K562 (cell line): ENCODE results near the gene ABHD5. TPM values are rescaled to one million over a fixed set of nuclear protein-coding genes. Genes with fewer than 3 reads are reported as not detected.

Source experiments
- ATAC-seq: fragments of 200-7000 bp; cut with Tn5 transposase; 3 replicates; pipeline ENCODE4 v1.9.1; 2020; ENCODE audit warnings: moderate library complexity
- BruUV-seq: library from RNA; stranded (reverse); fragments of 400-500 nt; replicated peaks from 2 replicates; lab custom pipeline; 2021; lab: Mats Ljungman, UMichigan
- CTCF ChIA-PET: fragments of 300-600 bp; formaldehyde crosslinking; extraction: SDS; loops from one replicate; lab custom pipeline; 2021; ENCODE audit warnings: low intra/inter-chr PET ratio; lab: Yijun Ruan, JAX
- POLR2A ChIA-PET: fragments of 300-600, 350-650 bp; sonication (Branson Sonifier 250); formaldehyde crosslinking; extraction: SDS; loops from one replicate; lab custom pipeline; 2021; ENCODE audit warnings: antibody characterized with exemption, inconsistent platforms; lab: Yijun Ruan, JAX
- DNase-seq, 4 experiments: peaks; one replicate each; pipeline versions ENCODE4 v3.0.0 to v3.0.0-alpha.2; 2011 to 2018; ENCODE audit warnings: low spot score in 3 of 4, mixed read lengths in 3 of 4; ENCODE audit errors: extremely low read depth in 1 of 4
- FAIRE-seq: peaks from 2 replicates; lab custom pipeline; 2011; peaks lifted over from hg19 to GRCh38; lab: Jason Lieb, UNC
- H2AFZ ChIP-seq: 2 replicates; pipeline ENCODE4 v1.6.0; 2011; ENCODE audit warnings: low read depth, low read length, control low read depth, inconsistent platforms
- H3K27ac ChIP-seq: fragments of 200-600 bp; 3 replicates; pipeline ENCODE4 v1.8.0; 2011; ENCODE audit warnings: low read depth, mild to moderate bottlenecking, control low read depth, inconsistent platforms, low read length, moderate library complexity, mixed read lengths; ENCODE audit errors: extremely low read depth
- H3K27me3 ChIP-seq, 2 experiments: fragments of 300-600 bp in 1 of 2; 2 replicates in 1 of 2; 3 replicates in 1 of 2; pipeline versions ENCODE4 v1.6.0 to v1.8.0; 2011; ENCODE audit warnings: inconsistent platforms in 2 of 2, low read length in 2 of 2, mild to moderate bottlenecking in 1 of 2, mixed read lengths in 1 of 2, moderate library complexity in 1 of 2; ENCODE audit not compliant: control insufficient read depth in 2 of 2, insufficient read depth in 2 of 2
- H3K36me3 ChIP-seq: fragments of 300-600 bp; 3 replicates; pipeline ENCODE4 v1.8.0; 2011; ENCODE audit warnings: mild to moderate bottlenecking, low read length, inconsistent platforms; ENCODE audit not compliant: control insufficient read depth, insufficient read depth
- H3K4me1 ChIP-seq, 2 experiments: fragments of 200-600 bp in 1 of 2; replicated peaks in 1 of 2; 2 replicates in 1 of 2; 3 replicates in 1 of 2; pipeline versions ENCODE4 v1.5.1 to v1.8.0; 2011; ENCODE audit warnings: inconsistent platforms in 2 of 2, low read length in 2 of 2, mild to moderate bottlenecking in 1 of 2, mixed read lengths in 1 of 2, moderate library complexity in 1 of 2; ENCODE audit not compliant: control insufficient read depth in 2 of 2, insufficient read depth in 2 of 2
- H3K4me2 ChIP-seq: 2 replicates; pipeline ENCODE4 v1.6.1; 2011; ENCODE audit warnings: low read length, control low read depth, inconsistent platforms, mixed read lengths; ENCODE audit not compliant: insufficient read depth
- H3K4me3 ChIP-seq: fragments of 200-600 bp; sonication (generic), shearing (Covaris generic); 2 replicates; pipeline ENCODE4 v1.5.1; 2016; ENCODE audit warnings: control low read depth, inconsistent platforms
- H3K79me2 ChIP-seq: fragments of 200-600 bp; 3 replicates; pipeline ENCODE4 v1.8.0; 2011; ENCODE audit warnings: low read length, inconsistent platforms; ENCODE audit not compliant: control insufficient read depth, insufficient read depth
- H3K9ac ChIP-seq, 2 experiments: 2 replicates each; pipeline versions ENCODE4 v1.6.0 to v1.6.1; 2011; ENCODE audit warnings: low read depth in 2 of 2, low read length in 2 of 2, control low read depth in 1 of 2, inconsistent platforms in 1 of 2, mild to moderate bottlenecking in 1 of 2, mixed read lengths in 1 of 2; ENCODE audit not compliant: insufficient read depth in 1 of 2
- H3K9me1 ChIP-seq: one replicate; pipeline ENCODE4 v1.6.0; 2011; ENCODE audit warnings: inconsistent platforms, mild to moderate bottlenecking, low read length, moderate library complexity; ENCODE audit not compliant: control insufficient read depth, insufficient read depth
- H3K9me3 ChIP-seq: replicated peaks from 2 replicates; pipeline ENCODE4 v1.5.1; 2011; ENCODE audit warnings: low read depth, low read length, inconsistent platforms; ENCODE audit not compliant: control insufficient read depth, insufficient read depth
- H4K20me1 ChIP-seq: replicated peaks from 2 replicates; pipeline ENCODE4 v1.6.1; 2011; ENCODE audit warnings: low read length, inconsistent platforms, mixed read lengths; ENCODE audit not compliant: control insufficient read depth, insufficient read depth
- CTCFL ChIP-seq: IDR thresholded peaks from 2 replicates; pipeline ENCODE4 v1.6.1; 2011; ENCODE audit warnings: borderline replicate concordance, low read depth, mild to moderate bottlenecking, moderate library complexity, low read length; ENCODE audit not compliant: insufficient read depth, poor library complexity, severe bottlenecking
- DNMT1 ChIP-seq: fragments of 450-650 bp; IDR thresholded peaks from 2 replicates; pipeline ENCODE4 v1.6.1; 2016; ENCODE audit warnings: antibody characterized with exemption, mild to moderate bottlenecking
- ELK3 ChIP-seq: fragments of 450-650 bp; formaldehyde crosslinking; IDR thresholded peaks from 2 replicates; pipeline ENCODE4 v1.4.0; 2020; ENCODE audit warnings: mild to moderate bottlenecking
- JUND ChIP-seq, 2 experiments: IDR thresholded peaks; 2 replicates in 1 of 2; 3 replicates in 1 of 2; pipeline ENCODE4 v1.6.1; 2011; ENCODE audit warnings: borderline replicate concordance in 2 of 2, low read depth in 2 of 2, low read length in 2 of 2, improper control_type of control experiment in 1 of 2, missing biosample characterization in 1 of 2, missing genetic modification characterization in 1 of 2, missing genetic modification reagents in 1 of 2
- KAT8 ChIP-seq: fragments of 450-650 bp; IDR thresholded peaks from 2 replicates; pipeline ENCODE4 v1.6.1; 2016; ENCODE audit warnings: low read depth, mild to moderate bottlenecking
- MBD1 ChIP-seq: fragments of 250-450 bp; sonication (Bioruptor Pico); IDR thresholded peaks from 2 replicates; pipeline ENCODE4 v1.8.0; 2022; ENCODE audit warnings: inconsistent platforms
- MITF ChIP-seq: IDR thresholded peaks from 2 replicates; pipeline ENCODE4 v1.6.1; 2014; ENCODE audit warnings: antibody characterized with exemption
- MXD1 ChIP-seq: fragments of 250-450 bp; sonication (Bioruptor Pico); IDR thresholded peaks from 2 replicates; pipeline ENCODE4 v1.8.0; 2021; ENCODE audit warnings: borderline replicate concordance, mild to moderate bottlenecking, moderate library complexity; ENCODE audit not compliant: poor library complexity, severe bottlenecking
- XRCC5 ChIP-seq: fragments of 200-400 bp; formaldehyde crosslinking; IDR thresholded peaks from 2 replicates; pipeline ENCODE4 v1.6.1; 2017; ENCODE audit warnings: low read depth, mild to moderate bottlenecking, low read length
- ZNF133 ChIP-seq: fragments of 250-450 bp; sonication (Bioruptor Pico); IDR thresholded peaks from 2 replicates; pipeline ENCODE4 v1.4.0; 2020; ENCODE audit warnings: mild to moderate bottlenecking
- WGBS: fragments of 100-300 bp; shearing (Covaris generic); methylation state at CpG from one replicate; pipeline ENCODE4 v1.1.6; 2016; ENCODE audit warnings: low coverage, mixed read lengths; ENCODE audit not compliant: insufficient coverage; ENCODE audit errors: missing lambda C conversion rate; 5-methylcytosine and 5-hydroxymethylcytosine counted together
- in situ Hi-C: fragments of 300-500 bp; cut with MboI; formaldehyde crosslinking; loops from 4 replicates; pipeline ENCODE4 v1.15.0; 2018; ENCODE audit warnings: inconsistent platforms, mixed read lengths
- intact Hi-C: fragments of 100-400 bp; cut with micrococcal nuclease; formaldehyde crosslinking; loops from 2 replicates; pipeline ENCODE4 v1.14.2; 2022
- polyA plus RNA-seq, 8 experiments: library from polyadenylated mRNA; depleted of rRNA in 4 of 8; stranded (reverse) in 5 of 8; unstranded in 3 of 8; fragments of >200 nt; fragmentation: Nextera tagmentation in 2 of 8; fragmentation: Illumina TruSeq in 1 of 8; extraction: Ambion mirVana in 2 of 8; extraction: Trizol in 1 of 8; gene quantifications; 2 replicates each; pipeline versions ENCODE4 v1.2.1 to v1.2.3, GENCODE V29; 2011 to 2014; ENCODE audit warnings: inconsistent platforms in 1 of 8, missing spikeins in 1 of 8
- total RNA-seq, 7 experiments: library from RNA; depleted of rRNA in 6 of 7; stranded (reverse); fragments of >200 nt in 6 of 7; fragmentation: Illumina TruSeq in 2 of 7; extraction: Trizol in 2 of 7; gene quantifications; 2 replicates each; pipeline versions ENCODE4 v1.2.1 to v1.2.3, GENCODE V29; 2011 to 2021; ENCODE audit warnings: low replicate concordance in 1 of 7

The ABHD5 gene
- total and polyA plus RNA-seq, 9 of the 15 experiments (the other 6 are each of a cell fraction or from before 2014, with no cell fraction given): 27.8 to 61.7 (median 39.9) TPM

- WGBS: 48% methylated on average over 1 of the region's 1 CpG
- H3K79me2 ChIP-seq: peaks cover 92% of the 10 kb centered on the region
- H3K4me3 ChIP-seq: no peak overlapping the region
- no peak overlapping the region for H2AFZ ChIP-seq
- no peak overlapping the region for H3K4me2 ChIP-seq
- intact Hi-C loops (no loop called here), in situ Hi-C loops (no loop called here)
- no TSS peak for BruUV-seq
- FAIRE-seq (no peak), ATAC-seq (no peak), DNase-seq (no peak)
- H3K27me3 ChIP-seq: no peaks in the 10 kb centered on the region
- TF ChIP-seq XRCC5 (no peak), MITF (no peak), JUND (IDR thresholded peaks at IDR 0.05; ENCODE audit: borderline replicate concordance, low read depth, low read length) (no peak), JUND (tag; IDR thresholded peaks at IDR 0.05; ENCODE audit: borderline replicate concordance, low read depth, low read length) (no peak), ZNF133 (CRISPR knock-in tag) (no peak), DNMT1 (no peak), MBD1 (CRISPR knock-in tag) (no peak), ELK3 (CRISPR knock-in tag) (no peak), MXD1 (CRISPR knock-in tag) (no peak), KAT8 (no peak), CTCFL (no peak)
- CTCF ChIA-PET: no interaction called here
- H4K20me1 ChIP-seq: peaks cover 26% of the 10 kb centered on the region; the same call in 1 of the 2 replicates
- POLR2A ChIA-PET: interaction anchor here (1.2 to 1.6 kb wide), 4 partner anchors 8 to 25 kb away, joined by 3 to 5 read pairs (median 4); no protein-coding TSS in a partner anchor
- H3K27ac ChIP-seq: peak overlapping the region; percentile 1; the same call in 1 of the 3 replicates
- H3K4me1 ChIP-seq: peaks cover 8 to 40% of the 10 kb centered on the region in 2 experiments
- H3K9me3 ChIP-seq: no peaks in the 10 kb centered on the region
- H3K36me3 ChIP-seq: peaks cover 52% of the 10 kb centered on the region
- no peaks in the 10 kb centered on the region for H3K9me1 ChIP-seq
- H3K9ac ChIP-seq: peak overlapping the region in 1 of 2 experiments; percentile 19; a peak in 1 of 4 replicates
Observed at GRCh38 chr3:43696881-43697280, 6.1 kb downstream of the ABHD5 start.
